Peyer's patch (tissue), 4 donors: ENCODE measurements around the gene UCKL1.

ENCODE experiments used
- CTCF ChIP-seq, 6 experiments: fragments of 450-650 bp in 4 of 6; fragments of 200-600 bp in 2 of 6; sonication (generic) in 1 of 6; IDR thresholded peaks; one replicate each; pipeline ENCODE4 v1.5.1; 2017 to 2019; ENCODE audit warnings: antibody characterized with exemption in 6 of 6, mild to moderate bottlenecking in 3 of 6, moderate library complexity in 1 of 6
- POLR2A ChIP-seq, 2 donors: fragments of 450-650 bp; IDR thresholded peaks; one replicate each; pipeline ENCODE4 v1.5.1; 2017; ENCODE audit warnings: antibody characterized with exemption in 2 of 2, mild to moderate bottlenecking in 2 of 2, moderate library complexity in 2 of 2

- TF ChIP-seq CTCF (IDR thresholded peaks at IDR 0.05) (no peak), POLR2A (IDR thresholded peaks at IDR 0.05) (no peak)
These were observed 55.8 kb downstream of the UCKL1 start for GRCh38 chr20:63900413-63900812.
